HPDE6-E6E7 (cell line): ENCODE data around the gene SDSL.
A peak's percentile ranks its signal among the peaks of the same experiment; 100 is the strongest.

Experiments used
- DNase-seq: peaks from one replicate; pipeline ENCODE4 v3.0.0; 2011; ENCODE audit warnings: missing footprints; ENCODE audit errors: extremely low spot score

The SDSL gene, protein sequence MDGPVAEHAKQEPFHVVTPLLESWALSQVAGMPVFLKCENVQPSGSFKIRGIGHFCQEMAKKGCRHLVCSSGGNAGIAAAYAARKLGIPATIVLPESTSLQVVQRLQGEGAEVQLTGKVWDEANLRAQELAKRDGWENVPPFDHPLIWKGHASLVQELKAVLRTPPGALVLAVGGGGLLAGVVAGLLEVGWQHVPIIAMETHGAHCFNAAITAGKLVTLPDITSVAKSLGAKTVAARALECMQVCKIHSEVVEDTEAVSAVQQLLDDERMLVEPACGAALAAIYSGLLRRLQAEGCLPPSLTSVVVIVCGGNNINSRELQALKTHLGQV

DNA sequence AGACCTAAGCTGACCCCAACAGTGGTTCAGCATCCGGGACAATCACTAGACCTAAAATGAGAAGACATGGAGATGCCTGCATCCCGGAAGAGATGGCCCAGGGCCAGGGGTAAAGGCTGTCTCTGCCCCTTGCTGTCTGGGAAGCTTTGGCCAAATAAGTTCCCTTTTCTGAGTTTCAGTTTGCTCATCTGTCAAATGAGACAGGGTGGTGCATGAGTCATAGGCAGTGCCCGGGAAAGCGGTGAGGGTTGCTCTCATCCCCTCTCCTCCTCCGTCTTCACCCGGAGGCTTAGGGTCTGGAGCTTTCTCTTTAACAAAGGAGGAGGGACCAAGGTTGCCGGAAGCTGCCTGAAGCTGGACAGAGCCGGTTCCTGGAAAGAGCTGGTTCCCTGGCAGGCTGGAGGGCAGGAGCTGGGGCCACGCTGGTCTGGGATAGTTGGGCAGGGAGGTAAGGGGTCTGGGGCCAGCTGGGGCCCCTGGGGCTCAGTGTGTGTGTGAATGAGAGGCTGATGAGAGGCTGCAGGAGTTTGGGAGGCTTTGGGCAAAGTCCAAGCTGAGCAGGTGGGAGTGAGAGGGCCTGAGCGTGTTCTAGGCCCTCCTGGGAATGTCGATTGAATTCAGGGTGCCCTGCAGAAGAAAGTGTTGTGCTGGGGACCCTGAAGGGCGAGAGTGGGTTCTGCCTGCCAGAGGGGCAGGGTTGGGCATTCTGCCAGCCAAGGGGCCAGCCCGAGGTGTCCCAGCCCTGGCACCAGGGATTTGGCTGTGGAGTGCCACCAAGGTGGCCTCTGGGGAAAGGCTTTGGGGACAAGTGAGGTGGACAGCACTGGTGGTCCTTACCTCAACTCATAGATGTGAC lies at the start of gene SDSL:
TSS of gene SDSL (plus strand) at position 351 of the 856 bp plus-strand sequence. CDS start 5,603 bp downstream, outside the sequence.
- DNase-seq = peak; percentile 95

DNA sequence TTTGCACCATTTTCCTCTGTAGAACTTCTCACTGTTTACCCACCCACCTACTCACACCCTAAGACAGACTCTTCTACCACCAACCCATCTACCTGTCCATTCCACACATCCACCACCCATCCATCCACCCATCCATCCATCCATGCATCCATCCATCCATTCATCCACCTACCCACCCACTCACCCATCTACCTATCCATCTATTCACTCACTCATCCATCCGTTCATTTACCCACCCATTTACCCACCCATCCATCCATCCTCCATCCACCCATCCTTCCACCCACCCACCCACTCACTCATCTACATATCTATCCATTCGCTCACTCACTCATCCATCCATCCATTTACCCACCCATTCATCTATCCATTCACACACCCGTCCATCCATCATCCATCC lies 48.7 kb upstream of the SDSL start:
- DNase-seq = no peak

DNA sequence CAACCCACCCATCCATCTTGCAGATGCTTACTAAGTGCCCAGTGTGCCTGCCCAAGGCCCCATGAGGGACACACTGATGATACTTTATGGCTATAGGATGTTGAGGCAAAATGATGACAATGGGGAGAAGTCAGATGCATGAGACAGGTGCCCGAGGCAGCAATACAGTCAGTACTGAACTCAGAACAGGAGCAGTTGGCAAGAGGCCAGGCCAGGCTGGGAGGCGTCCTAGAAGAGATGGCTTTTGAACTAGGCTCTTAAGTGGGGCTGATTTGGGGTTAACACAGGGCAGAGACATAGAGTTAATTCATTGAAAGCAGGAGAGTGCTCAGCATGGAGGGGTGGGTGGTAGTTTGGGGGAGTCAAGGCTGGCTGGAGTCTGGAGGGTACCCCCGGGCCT lies 48.2 kb upstream of the SDSL start:
- no peak for DNase-seq

DNA sequence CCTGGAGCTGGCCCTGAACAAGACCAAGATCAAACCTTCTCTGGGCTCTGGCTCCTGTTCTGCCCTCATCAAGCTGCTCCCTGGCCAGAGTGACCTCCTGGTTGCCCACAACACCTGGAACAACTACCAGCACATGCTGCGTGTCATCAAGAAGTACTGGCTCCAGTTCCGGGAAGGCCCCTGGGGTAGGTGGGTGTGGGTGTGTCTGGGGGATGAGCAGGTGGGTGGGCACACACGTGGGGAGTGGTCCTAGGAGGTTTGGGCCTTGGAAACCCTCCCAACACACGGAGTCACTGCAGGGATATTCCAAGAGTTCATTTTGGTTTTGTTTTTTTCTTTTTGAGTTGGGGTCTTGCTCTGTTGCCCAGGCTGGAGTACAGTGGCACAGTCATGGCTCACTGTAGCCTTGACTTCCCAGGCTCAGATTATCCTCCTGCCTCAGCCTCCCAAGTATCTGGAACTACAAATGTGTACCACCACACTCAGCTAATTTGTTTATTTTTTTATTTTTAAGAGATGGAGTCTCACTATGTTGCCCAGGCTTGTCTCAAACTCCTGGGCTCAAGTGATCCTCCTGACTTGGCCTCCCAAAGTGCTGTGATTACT lies 47.3 kb upstream of the SDSL start:
- DNase-seq = no peak

DNA sequence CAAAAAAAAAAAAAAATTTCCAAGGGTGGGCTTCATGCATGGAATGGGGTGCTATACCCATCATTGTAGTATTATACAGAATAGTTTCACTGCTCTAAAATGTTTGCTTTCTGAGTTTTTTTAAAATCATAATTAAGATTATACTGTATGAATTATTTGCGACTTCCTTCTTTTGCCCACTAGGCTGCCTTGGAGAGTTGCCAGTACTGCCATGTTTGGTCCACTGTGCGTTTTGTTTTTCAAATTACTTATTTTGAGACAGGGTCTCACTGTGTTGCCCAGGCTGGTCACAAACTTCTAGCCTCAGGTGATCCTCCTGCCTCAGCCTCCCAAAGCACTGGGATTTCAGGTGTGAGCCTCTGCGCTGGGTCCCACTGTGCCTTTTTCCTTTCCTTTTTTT lies 43.9 kb upstream of the SDSL start:
- no peak for DNase-seq

DNA sequence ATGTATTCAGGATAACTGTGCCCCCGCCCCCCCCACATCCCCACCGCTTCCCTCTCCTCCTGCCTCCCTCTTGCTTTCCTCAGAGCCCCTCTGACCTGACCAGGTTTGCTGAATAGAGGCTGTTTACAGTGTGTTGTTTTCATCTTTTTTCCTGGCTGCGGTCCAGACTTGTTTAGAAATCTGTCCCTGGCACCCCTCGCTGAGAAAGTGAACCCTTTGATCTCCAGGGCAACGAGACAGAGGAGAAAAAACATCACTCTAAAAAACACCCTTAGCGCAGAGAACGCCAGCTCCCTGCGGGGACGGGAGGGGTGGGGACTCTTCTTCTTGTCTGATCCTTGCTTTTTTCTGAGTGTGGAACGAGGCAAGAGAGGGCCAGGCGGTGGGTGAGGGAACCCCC lies 41.0 kb upstream of the SDSL start:
- DNase-seq = no peak

DNA sequence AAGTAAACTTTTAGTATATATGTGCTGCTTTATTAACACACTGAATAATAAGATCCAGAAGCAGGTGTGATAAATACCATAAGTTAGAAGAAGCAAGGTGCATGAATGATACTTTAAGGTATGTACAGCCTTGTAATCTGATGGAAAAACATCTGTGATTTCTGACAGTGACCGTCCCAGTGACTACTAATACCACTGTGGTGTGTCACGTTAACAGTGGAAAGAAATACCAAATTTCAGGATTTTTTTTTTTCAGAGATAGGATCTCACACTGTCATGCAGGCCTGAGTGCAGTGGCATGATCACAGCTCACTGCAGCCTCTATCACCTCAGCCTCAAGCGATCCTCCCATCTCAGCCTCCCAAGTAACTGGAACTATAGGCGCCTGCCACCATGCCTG lies 40.0 kb upstream of the SDSL start:
- no peak for DNase-seq

DNA sequence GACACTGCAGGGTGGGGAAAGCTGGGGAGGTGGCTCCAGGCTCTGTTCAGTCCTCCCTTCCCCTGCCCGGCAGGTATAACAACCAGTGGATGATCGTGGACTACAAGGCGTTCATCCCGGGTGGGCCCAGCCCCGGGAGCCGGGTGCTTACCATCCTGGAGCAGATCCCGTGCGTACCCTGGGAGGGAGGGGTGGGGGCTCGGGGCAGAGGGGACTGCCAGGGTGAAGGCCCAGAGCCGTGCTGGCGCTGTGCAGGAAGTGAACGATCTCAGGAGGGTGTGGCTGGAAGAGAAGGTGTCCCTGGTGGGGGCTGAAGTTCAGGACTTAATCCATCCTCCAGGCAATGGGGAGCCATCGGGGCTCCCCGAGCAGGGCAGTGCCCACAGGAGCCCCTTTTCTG lies 37.4 kb upstream of the SDSL start:
- no peak for DNase-seq

DNA sequence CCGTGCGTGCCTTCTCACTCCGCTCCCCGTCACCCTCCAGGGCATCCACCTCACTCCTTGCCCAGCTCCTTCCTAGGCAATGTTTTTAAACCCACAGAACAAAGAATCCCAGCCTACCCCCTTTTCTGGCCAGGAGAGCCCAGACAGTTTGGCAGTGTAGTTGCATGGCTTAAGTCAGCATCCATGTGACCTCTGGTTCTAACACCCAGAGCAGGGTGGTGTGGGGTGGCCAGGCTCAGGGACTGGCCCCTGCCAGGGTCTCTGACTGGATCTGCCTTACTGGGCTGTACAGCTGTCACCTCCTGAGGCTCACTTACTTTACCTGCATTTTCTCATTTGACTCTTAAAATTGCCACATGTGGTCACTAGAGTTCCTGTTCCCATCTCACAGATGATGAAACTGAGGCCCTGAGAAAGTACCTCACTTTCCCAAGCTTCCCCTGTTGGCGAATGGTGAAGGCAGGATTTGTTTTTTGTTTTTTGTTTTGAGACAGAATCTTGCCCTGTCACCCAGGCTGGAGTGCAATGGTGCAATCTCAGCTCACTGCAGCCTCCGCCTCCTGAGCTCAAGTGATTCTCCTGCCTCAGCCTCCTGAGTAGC lies 36.8 kb upstream of the SDSL start:
- no peak for DNase-seq

DNA sequence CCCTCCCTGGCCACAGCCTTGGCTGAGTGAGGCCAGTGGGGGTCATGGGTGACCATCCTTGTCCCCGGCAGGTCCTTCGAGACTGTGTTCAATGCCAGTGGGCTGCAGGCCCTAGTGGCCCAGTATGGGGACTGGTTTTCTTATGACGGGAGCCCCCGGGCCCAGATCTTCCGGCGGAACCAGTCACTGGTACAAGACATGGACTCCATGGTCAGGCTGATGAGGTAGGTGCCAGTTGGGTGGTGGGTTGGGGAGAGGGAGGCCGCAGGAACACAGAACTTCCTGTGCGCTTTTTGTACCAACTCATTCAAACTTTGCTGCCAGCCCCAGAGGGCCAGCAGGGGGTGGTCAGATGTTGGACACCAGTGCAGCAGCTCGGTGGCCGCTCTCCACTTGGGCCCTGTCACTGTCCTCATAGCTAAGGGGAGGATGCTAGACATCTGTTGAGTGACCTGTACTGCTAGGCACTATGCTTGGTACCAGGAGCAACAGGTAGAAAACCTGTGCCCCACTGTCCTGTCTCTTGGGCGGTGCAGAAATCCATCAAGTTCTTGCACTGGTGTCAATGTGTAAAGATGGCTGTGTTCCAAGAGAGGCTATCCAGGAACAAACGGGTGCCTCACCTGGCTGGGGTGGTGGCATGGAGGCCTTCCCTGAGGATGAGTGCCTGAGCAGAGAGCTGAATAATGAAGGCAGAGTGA lies 35.2 kb upstream of the SDSL start:
- no peak for DNase-seq

DNA sequence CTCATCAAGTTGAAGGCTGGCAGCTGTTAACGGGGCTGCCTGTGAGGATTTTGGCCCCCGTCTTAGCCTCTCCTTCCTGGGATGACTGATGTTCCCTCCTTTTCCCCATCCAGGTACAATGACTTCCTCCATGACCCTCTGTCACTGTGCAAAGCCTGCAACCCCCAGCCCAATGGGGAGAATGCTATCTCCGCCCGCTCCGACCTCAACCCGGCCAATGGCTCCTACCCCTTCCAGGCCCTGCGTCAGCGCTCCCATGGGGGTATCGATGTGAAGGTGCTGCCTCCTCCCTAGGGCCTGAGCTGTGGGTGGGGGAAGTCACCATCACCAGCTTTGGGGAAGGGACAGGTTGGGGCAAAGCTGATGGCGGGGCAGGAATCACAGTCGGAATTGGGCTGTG lies 34.5 kb upstream of the SDSL start:
- DNase-seq = no peak

DNA sequence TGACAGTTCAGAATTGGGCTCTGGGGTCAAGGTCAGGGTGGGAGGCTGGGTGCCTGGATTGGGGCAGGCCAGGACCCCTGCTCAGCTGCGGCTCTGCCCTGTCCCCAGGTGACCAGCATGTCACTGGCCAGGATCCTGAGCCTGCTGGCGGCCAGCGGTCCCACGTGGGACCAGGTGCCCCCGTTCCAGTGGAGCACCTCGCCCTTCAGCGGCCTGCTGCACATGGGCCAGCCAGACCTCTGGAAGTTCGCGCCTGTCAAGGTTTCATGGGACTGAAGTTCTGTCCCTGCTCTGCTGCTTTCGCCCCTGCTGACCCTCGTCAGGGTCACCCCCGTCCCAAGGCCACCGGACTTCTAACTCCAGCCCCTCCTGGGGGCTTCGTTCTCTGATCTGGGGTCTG lies 33.8 kb upstream of the SDSL start:
- no peak for DNase-seq

DNA sequence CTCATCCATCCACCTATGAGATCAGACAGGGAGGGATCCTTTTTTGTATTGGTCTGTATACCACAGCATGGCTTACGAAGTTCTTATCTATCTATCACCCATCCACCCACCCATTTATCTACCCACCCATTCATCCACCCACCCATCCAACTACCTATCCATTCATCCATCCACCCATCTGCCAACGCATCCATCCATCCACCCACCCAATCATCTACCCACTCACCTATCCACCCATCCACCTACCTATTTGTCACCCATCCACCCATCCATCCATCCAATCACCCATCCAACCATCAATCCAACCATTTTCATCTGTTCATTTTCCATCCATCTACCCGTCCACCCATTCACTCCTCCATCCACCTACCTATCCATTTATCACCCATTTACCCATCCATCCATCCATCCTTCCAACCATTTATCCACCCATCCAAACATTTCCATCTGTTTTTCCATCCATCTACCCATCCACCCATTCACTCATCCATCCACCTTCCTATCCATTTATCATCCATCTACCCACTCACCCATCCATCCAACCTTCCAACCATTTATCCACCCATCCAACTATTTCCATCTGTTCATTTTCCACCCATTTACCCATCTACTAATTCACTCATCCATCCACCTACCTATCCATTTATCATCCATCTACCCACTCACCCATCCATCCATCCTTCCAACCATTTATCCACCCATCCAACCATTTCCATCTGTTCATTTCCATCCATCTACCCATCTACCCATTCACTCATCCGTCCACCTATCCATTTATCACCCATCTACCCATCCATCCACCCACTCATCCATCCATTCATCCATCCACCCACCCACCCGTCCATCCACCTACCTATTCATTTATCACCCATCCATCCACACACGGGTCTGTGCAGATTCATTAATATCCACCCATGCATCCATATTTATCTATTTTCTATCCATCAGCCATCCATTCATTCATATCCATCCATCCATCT lies 31.8 kb upstream of the SDSL start:
- no peak for DNase-seq

DNA sequence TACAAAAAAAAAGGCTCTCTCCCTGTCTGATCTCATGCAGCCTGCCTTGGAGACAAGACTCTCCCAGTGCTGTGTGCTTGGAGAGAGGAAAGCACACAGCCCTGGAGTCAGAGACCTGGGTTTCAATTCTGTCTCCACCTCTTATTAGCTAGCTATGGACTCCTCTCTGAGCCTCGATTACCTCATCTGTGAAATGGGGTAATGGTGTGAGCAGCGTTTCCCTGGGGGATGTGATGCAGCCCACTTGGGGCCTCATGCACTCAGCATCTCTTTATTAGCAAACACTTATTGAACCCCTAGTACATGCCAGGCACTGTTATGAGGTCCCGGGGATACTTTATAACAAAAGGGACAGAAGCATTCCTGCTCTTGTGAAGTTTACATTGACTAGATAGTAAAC lies 31.0 kb upstream of the SDSL start:
- DNase-seq = no peak

DNA sequence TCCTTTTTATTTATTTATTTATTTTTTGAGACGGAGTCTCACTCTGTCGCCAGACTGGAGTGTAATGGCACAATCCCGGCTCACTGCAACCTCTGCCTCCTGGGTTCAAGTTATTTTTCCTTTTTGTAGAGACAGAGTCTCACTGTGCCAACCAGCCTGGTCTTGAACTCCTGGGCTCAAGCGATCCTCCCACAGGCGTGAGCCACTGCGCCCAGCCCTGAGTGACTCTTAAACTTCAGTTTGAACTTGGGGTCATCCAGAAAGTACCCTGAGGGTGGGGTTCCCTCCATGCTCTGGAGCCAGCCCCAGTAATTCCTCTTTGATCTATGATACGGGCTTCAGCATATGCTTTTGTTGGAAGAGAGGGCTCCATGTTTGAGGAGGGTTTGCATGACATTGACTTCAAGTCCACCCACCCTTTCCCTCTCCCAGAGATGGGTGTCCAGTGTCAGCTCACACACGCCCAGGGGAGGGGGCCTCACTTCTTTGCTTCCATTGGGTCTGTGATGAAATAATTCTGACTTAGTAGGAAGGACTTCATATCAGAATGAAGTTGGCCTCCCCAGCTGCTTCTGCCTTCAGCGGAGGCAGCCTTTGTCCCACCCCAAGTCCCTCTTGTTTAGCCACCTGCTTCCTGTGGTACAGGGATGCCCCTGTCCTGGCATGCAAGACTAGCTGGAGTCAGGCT lies 30.4 kb upstream of the SDSL start:
- no peak for DNase-seq

DNA sequence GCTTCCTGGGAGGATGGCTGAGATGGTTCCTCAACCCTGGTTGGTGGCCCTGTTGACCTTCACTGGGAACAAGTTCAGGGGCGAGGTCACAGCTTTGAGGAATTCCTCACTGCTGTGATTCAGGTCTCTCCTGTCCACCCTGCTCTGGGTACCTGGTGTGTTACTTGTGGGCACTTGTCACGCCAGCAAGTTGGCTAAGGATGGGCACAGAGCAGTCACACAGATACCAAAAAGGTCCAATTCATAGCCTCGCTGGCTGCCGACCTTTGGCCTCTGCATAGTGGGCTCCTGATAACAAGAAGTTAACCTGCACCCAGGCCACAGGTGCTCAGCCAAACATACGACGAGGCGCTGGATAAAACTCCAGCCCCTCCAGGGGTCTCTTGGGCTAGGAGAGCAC lies 29.7 kb upstream of the SDSL start:
- DNase-seq = no peak

DNA sequence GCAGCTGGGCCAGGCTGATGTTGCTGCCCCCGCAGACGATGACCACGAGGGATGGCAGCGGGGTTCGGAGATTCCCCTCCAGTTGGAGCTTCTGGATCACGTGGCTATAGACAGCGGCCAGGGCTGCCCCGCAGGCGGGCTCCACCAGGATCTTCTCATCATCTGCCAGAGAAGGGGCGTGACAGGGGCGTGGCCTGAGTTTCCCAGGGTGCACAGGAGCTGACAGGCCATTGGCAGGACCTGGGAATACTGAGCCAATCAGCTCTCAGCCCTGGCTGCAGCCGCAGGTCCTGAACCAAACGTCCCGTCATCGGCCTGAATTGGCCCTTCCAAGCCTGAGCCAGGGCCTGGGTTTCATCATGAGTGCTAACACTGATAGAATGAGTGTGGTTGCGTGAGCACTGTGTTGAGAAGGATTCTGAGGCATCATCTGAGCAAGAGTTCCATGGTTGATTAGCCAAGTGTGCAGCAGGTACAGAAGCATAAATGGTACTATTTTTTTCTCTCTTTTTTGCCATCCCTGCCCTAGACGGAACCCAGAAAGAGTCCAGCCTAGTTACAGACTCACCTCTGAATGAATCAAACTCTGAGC lies 29.1 kb upstream of the SDSL start:
- DNase-seq = no peak

DNA sequence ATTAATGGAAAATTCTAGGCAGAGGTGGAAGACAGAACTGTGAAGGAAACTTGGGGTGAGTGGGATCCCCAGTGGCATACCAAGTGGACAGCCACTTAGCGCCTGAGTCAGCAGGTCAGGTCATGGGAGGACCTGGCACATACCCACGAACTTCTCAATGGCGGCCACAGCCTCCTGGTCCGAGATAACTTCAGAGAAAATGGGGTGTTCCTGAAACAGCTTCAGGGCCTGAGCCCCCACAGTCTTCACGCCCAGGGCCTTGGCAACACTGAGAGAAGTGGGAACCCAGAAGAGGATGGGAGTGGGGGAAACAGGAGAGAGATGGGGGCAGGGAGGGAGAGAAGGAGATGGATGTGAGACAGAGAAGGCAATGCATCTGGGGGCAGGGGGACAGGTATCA lies 28.4 kb upstream of the SDSL start:
- no peak for DNase-seq

DNA sequence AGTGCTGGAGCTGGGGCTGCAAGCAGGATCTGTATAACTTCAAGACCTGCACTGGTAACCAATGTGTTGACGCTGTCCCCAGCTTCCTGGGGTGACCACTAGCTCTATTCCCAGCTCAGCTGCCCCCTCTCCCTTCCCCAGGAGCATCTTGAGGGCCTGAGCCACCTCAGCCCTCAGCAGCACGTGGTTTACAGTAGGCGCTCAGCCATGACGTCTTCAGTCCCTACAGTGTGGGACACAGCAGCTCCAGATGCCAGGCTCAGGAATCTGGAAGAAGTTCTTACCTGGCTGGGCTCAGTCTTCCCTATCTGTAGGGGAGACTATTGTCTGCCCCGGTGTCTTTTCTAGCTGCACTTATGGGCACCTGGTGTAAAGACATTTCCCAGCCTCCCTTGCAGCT lies 27.1 kb upstream of the SDSL start:
- DNase-seq = no peak

DNA sequence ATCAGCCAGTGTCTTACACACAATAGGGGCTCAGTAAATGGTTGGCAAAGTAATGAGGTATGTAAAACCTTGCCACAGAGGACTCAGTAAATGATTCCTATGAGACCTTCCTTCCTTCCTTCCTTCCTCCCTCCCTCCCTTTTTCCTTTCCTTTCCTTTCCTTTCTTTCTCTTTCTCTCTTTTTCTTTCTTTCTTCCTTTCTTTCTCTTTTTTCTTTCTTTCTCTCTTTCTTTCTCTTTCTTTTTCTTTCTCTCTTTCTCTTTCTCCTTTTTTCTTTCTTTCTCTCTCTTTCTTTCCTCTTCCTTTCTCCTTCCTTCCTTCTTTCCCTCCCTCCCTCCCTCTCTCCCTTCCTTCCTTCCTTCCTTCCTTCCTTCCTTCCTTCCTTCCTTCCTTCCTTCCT lies 26.0 kb upstream of the SDSL start:
- no peak for DNase-seq
